ENCODE measurements around the gene CNOT3.

GRCh38 chr19:54164369-54165068 is 27.0 kb downstream of the CNOT3 start:
- TF ChIP-seq ISL1 (CRISPR knock-in tag; IDR thresholded peaks at IDR 0.05), result no peak
- no peak for TF ChIP-seq CREB5 (CRISPR knock-in tag; IDR thresholded peaks at IDR 0.05; ENCODE audit: low read depth)
- no peak for TF ChIP-seq RARB (CRISPR knock-in tag; IDR thresholded peaks at IDR 0.05)
- TF ChIP-seq ARNTL (CRISPR knock-in tag; IDR thresholded peaks at IDR 0.05; ENCODE audit: borderline replicate concordance, low read depth), result no peak
- TF ChIP-seq PATZ1 (CRISPR knock-in tag; IDR thresholded peaks at IDR 0.05; ENCODE audit: borderline replicate concordance), result no peak
- TF ChIP-seq CSRNP3 (CRISPR knock-in tag; IDR thresholded peaks at IDR 0.05), result no peak
- TF ChIP-seq ZFP30 (CRISPR knock-in tag; IDR thresholded peaks at IDR 0.05), result no peak
- TF ChIP-seq ESRRG (CRISPR knock-in tag; IDR thresholded peaks at IDR 0.05), result no peak
- no peak for TF ChIP-seq OSR1 (CRISPR knock-in tag; IDR thresholded peaks at IDR 0.05)
- no peak for TF ChIP-seq SNAI2 (CRISPR knock-in tag; IDR thresholded peaks at IDR 0.05)
- TF ChIP-seq BACH2 (CRISPR knock-in tag; IDR thresholded peaks at IDR 0.05; ENCODE audit: borderline replicate concordance), result no peak

Data from SK-N-SH treated with all-trans-retinoic acid at 6 μM for 48 hours (cell line).